A673 (cell line): Measurements from ENCODE around the gene CCDC172. TPM values are rescaled to one million over a fixed set of nuclear protein-coding genes. Genes with fewer than 3 reads are reported as not detected.

Experiments
- BruUV-seq: library from RNA; stranded (reverse); fragments of 400-500 nt; replicated peaks from 2 replicates; lab custom pipeline; 2021; lab: Mats Ljungman, UMichigan
- CTCF ChIA-PET: fragments of 300-600 bp; sonication (Branson Sonifier 250); formaldehyde crosslinking; loops from one replicate; lab custom pipeline; 2022; ENCODE audit warnings: antibody characterized with exemption; lab: Charles Lee
- POLR2A ChIA-PET: fragments of 300-600 bp; sonication (Branson Sonifier 250); formaldehyde crosslinking; loops from one replicate; lab custom pipeline; 2022; ENCODE audit warnings: antibody characterized with exemption; ENCODE audit not compliant: low non-redundant PET; lab: Charles Lee
- DNase-seq: peaks from one replicate; pipeline ENCODE4 v3.0.0-alpha.2; 2015; ENCODE audit warnings: low spot score
- H3K27ac ChIP-seq: fragments of 200-600 bp; sonication (generic); 2 replicates; pipeline ENCODE4 v1.5.1; 2016; ENCODE audit warnings: mixed run types, low read depth, mild to moderate bottlenecking, mixed read lengths, antibody characterized with exemption, low read length; ENCODE audit not compliant: poor library complexity, severe bottlenecking
- H3K27me3 ChIP-seq: fragments of 200-600 bp; sonication (generic); replicated peaks from 2 replicates; pipeline ENCODE4 v1.6.1; 2017; ENCODE audit warnings: mixed run types, low read depth, mild to moderate bottlenecking, mixed read lengths, antibody characterized with exemption, low read length; ENCODE audit not compliant: insufficient read depth, poor library complexity
- H3K36me3 ChIP-seq: fragments of 200-600 bp; sonication (generic); 2 replicates; pipeline ENCODE4 v1.6.1; 2016; ENCODE audit warnings: mixed run types, mild to moderate bottlenecking, mixed read lengths, antibody characterized with exemption, low read length; ENCODE audit not compliant: insufficient read depth, poor library complexity, severe bottlenecking
- H3K4me1 ChIP-seq: fragments of 200-600 bp; sonication (generic); 2 replicates; pipeline ENCODE4 v1.6.1; 2017; ENCODE audit warnings: mixed run types, mild to moderate bottlenecking, mixed read lengths, antibody characterized with exemption, low read length; ENCODE audit not compliant: insufficient read depth, poor library complexity, severe bottlenecking
- H3K4me3 ChIP-seq: fragments of 200-600 bp; sonication (generic); 2 replicates; pipeline ENCODE4 v1.5.1; 2016; ENCODE audit warnings: low read depth, mixed run types, mild to moderate bottlenecking, mixed read lengths, low read length; ENCODE audit not compliant: poor library complexity, severe bottlenecking
- H3K9me3 ChIP-seq: fragments of 200-600 bp; sonication (generic); 2 replicates; pipeline ENCODE4 v1.6.1; 2016; ENCODE audit warnings: mixed run types, low read depth, mild to moderate bottlenecking, mixed read lengths, antibody characterized with exemption, low read length; ENCODE audit not compliant: poor library complexity, severe bottlenecking
- CTCF ChIP-seq: fragments of 300-800, 200-600 bp; sonication (generic); conservative IDR thresholded peaks from 2 replicates; pipeline ENCODE4 v1.5.1; 2017; ENCODE audit warnings: low read depth, mild to moderate bottlenecking, antibody characterized with exemption, low read length, moderate library complexity, mixed read lengths
- EZH2 ChIP-seq: fragments of 200-600 bp; sonication (generic); IDR thresholded peaks from 2 replicates; pipeline ENCODE4 v1.6.1; 2017; ENCODE audit warnings: borderline replicate concordance, low read depth, mild to moderate bottlenecking, mixed read lengths, antibody characterized with exemption, low read length; ENCODE audit not compliant: poor library complexity, severe bottlenecking
- intact Hi-C: fragments of 100-400 bp; cut with micrococcal nuclease; formaldehyde crosslinking; loops from one replicate; pipeline ENCODE4 v1.10.0; 2022; ENCODE audit not compliant: unreplicated experiment
- total RNA-seq: library from RNA; stranded (reverse); gene quantifications from 2 replicates; pipeline ENCODE4 v1.2.3, GENCODE V29; 2021

CCDC172 gene
- total RNA-seq, 1 experiment from 2014 or later, result not detected

- intact Hi-C loops, result no loop called here
- Histone ChIP-seq H3K27ac (no peak overlapping the region), H3K27me3 (peaks cover 46% of the 10 kb centered on the region), H3K4me3 (no peak overlapping the region), H3K4me1 (no peaks in the 10 kb centered on the region), H3K36me3 (no peaks in the 10 kb centered on the region), H3K9me3 (no peaks in the 10 kb centered on the region)
- TF ChIP-seq CTCF (no peak), EZH2 (no peak)
- BruUV-seq, result no TSS peak
- no peak for DNase-seq
- CTCF ChIA-PET, result no interaction called here
- POLR2A ChIA-PET, result no interaction called here
These were observed 845 bp downstream of the CCDC172 start for GRCh38 chr10:116324951-116325635.

GRCh38 chr10:116325987-116326386 lies 1.7 kb downstream of the CCDC172 start:
- Histone ChIP-seq H3K27ac (no peak overlapping the region), H3K36me3 (no peaks in the 10 kb centered on the region), H3K9me3 (no peaks in the 10 kb centered on the region), H3K4me3 (no peak overlapping the region), H3K27me3 (peaks cover 42% of the 10 kb centered on the region), H3K4me1 (no peaks in the 10 kb centered on the region)
- POLR2A ChIA-PET, result no interaction called here
- TF ChIP-seq CTCF, result no peak
- no peak for TF ChIP-seq EZH2
- CTCF ChIA-PET, result no interaction called here
- DNase-seq, result no peak
- BruUV-seq, result no TSS peak
- intact Hi-C loops, result no loop called here

- H3K27ac ChIP-seq, result no peak overlapping the region
- POLR2A ChIA-PET, result no interaction called here
- peaks cover 24% of the 10 kb centered on the region for H3K27me3 ChIP-seq
- TF ChIP-seq CTCF (no peak), EZH2 (no peak)
- CTCF ChIA-PET, result no interaction called here
- H3K9me3 ChIP-seq, result no peaks in the 10 kb centered on the region
- DNase-seq, result no peak
- intact Hi-C loops, result no loop called here
- H3K4me3 ChIP-seq, result no peak overlapping the region
- no TSS peak for BruUV-seq
- no peaks in the 10 kb centered on the region for H3K36me3 ChIP-seq
- no peaks in the 10 kb centered on the region for H3K4me1 ChIP-seq
These were observed 4.9 kb downstream of the CCDC172 start for GRCh38 chr10:116329153-116329552.
